SIG-M5 (cell line): ENCODE results near the gene NOL7.

Source experiments
- DNase-seq: peaks from one replicate; lab custom pipeline; 2025; lab: John Stamatoyannopoulos, UW

Gene NOL7

DNA sequence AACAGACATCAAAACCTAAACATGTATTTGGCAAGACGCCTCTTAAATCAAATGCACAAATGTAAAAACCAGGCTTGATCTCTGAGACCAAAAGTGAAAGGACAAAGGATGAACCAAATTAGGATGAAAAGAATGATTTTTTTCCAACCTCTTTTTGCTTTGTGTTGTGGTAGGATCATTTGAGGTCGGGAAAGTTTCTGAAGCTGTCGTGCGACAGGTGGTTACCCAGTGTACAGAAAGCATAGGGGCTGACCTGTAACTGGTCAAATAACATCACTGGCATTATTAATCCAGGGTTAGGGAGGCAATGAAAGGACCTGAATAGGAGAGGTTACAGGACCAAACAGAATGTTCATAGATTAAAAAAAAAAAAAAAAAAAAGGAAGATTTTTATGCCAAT lies 18.1 kb upstream of the NOL7 start:
- no peak for DNase-seq

DNA sequence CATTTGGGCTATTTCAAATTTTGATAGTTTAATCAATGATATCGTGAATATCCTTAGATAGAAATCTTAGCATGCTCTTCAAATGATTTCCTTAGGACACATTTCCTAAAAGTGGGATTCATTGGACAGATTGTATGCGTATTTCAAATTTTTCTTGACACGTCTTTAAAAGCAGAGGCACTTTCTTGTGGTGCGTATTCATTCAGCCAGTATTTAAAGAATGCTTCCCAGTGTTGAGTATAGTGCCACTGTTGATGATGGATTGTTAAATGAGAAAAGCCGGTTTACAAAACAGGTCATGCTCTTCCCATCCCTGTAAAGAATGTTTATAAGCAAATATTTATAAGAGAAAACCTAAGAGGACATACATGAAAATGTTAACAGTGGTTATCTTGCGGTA lies 15.1 kb upstream of the NOL7 start:
- DNase-seq = no peak

DNA sequence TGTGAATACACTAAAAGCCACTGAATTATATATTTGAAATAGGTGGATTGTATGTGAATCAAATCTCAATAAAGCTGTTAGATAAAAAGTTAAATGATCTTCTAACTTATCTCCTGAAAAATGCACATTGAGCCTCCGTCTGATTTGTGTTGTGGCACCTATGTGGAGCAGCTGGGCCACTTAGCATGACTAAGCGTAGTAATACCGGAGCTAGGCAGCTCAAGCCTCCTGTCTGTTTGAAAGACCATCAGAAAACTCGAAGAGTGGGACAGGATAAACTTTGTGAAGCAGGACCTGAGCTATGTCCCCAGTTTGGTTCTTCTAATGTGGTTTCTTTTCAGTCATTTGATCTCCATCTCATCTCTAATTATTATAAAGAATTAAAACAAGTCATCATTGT lies 11.0 kb upstream of the NOL7 start:
- DNase-seq = no peak

DNA sequence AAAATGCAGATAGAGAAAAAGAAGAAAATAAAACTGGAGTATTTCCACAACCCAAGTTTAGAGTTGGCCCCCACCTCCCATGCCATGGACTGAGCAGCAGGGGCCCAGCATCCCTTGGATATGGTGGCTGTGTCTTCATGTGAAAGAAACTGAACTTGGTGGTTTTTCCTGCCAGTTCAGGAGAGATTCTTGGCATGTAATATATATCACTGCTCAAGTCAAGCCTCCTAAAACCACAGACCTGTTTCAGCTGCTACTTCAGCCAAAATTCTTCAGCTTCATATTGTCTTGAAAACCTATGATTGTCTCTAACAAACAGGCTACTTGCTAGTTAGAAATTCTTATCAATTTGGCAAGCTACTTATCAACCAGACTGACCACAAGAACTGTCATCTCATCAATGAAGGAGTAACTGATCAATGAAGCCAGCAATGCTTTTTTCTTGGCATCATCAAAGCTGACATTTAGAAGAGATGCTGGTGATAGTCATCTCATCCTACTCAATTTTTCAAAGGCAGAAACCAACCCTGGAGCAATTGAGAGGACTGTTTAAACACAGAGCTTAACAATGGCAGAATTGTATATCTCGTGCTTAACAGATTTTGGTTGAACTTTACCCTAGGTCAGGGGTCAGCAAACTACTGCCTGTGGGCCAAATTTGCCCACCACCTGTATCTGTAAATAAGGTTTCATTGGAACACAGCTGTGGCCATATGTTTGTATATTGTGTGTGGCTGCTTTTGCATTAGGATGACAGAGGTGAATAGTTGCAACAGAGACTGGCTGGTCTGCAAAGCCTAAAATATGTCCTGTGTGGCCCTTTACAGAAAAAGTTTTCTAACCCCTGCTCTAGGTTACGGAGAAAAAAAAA lies 10.4 kb upstream of the NOL7 start:
- DNase-seq = no peak

DNA sequence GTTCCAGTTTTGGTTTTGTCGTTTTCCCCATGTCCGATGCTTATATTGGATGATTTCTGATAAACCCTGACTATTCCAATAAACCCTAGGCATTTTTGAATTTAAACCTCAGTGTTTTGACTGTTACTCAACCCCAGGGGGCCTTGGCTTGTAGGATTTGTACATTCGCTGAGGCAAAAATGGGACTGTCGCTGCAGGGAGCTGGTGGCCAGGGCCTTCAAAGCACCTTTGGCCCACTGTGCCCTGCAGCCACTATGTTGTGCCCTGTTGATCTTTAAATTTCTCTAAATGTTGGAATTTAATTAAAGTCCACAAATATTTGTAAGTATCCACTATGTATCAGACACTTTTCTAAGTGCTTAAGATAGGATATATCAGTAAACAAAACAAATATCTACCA lies 9.5 kb upstream of the NOL7 start:
- no peak for DNase-seq

DNA sequence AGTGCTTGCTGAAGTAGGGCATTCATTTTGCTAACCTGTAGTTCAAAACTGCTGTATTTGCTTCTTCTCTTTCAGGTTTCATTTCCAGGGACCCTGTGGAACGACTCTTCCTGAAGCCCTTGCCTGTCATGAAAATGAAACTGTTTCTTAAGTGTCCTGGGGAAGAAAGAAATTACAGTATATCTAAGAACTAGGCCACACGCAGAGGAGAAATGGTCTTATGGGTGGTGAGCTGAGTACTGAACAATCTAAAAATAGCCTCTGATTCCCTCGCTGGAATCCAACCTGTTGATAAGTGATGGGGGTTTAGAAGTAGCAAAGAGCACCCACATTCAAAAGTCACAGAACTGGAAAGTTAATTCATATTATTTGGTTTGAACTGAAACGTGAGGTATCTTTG lies 3.4 kb upstream of the NOL7 start:
- DNase-seq = no peak

DNA sequence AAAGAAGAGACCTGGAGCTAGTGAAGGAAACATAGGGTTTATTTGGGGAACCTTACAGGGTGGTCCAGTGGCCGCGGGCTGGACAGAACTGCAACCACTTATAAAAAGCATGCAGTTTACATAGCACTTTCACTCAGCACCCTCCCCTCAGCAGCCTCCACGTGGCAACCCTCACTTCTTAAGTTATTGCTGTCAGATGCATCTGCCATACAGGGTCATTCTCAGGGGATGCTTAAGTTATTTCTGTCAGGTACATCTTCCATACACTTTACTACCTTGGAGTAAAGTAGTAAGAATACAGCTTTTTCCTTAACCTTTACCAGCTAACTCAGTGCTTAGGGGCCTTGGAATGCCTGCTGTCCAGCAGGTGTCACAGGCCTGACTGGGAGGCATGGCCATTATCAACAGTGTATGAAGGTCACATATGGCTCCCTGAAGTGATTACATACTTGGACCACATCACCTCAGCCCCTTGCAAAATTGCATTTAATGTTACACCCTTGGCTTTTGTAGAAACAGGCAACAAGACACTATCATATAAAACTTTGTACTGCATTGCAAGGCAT lies 2.0 kb upstream of the NOL7 start:
- DNase-seq = no peak

DNA sequence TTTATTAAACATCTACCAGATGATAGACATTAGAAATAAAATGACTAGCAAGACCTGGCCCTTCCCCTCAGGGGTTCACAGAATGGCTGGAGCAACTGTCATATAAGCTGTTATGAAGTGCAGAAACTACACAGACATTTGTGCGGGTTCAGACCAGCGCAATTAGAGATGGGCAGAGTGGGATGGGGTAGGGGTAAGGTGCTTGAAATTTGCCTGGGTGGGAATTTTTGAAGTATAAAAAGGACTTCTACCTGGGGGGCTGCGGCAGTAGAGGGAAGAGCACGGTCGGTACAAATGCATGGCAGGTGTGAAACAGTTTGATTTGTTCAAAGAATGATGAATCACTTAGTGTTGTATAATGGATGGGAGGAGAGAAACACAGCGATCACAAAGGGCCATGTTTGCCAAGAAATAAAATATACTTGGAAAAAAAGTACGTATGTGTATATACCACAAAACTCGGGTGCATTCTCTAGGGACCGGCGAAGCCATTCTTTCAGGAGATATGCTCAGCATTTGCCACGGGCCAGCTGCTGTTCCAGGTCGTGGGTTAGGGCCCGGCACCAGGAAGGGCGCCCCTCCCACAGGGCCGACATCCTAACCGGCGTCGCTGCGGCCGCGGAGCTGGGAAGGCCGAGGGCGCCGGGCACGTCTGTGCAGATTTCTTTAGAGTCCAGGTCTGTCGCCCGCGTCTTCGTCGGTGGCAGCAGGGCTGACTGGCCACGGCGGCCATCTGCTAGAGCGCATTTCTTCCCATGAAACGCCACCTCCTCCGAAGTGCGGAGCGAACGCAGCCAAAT lies 809 bp upstream of the NOL7 start:
- no peak for DNase-seq

DNA sequence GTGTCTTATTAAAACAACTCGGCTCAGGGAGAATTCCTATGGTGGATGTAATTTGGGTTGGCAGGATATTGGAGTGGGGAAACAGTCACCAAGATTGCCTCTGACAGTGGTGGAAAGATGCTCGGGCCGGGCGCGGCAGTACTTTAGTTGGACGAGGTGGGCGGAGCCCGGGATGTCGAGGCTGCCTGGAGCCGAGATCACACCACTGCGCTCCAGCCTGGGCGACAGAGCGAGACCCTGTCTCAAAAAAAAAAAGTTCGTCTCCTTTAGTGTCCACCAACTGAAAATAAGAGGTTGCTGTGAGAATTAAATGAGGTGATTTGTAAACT lies 621 bp downstream of the NOL7 start:
- DNase-seq = no peak

DNA sequence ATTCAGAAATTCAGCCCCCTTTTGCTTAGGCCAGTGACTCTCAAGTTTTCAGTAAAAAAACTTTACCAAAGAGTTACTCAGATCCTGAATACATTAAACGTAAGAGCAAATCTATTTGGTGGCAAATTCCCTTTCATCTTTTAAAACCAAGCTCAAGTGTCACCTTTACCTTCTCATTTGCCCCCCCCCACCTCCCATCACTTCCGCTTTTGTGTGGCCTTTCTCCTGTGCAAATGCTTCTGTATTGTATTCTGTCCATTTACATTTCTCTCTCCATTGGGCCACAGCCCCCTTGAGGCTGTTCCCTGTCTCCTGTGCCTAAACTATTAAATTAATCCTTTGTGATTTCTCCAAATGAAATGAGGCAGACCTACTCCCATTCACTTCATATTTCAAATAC lies 1.9 kb downstream of the NOL7 start:
- DNase-seq = no peak

DNA sequence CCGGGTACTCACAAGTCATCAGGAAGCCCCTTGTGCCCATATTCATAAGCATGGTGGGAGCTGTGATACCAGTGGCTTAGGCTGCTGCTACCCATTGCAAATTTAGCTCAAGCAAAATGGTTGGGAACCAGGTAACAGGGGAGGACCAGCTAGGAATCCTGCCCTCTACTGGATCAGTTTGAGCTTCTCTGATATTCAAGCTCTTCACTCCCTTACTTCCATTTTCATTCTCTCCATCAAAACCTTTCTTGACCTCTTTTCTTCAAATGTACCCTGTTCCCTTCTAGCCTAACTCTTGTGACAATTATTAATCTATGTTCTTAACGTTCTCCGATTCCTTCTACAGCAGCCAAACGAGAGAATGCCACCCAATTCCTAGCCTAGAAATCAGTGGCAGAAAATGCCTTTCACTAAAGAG lies 9.7 kb downstream of the NOL7 start:
- no peak for DNase-seq

DNA sequence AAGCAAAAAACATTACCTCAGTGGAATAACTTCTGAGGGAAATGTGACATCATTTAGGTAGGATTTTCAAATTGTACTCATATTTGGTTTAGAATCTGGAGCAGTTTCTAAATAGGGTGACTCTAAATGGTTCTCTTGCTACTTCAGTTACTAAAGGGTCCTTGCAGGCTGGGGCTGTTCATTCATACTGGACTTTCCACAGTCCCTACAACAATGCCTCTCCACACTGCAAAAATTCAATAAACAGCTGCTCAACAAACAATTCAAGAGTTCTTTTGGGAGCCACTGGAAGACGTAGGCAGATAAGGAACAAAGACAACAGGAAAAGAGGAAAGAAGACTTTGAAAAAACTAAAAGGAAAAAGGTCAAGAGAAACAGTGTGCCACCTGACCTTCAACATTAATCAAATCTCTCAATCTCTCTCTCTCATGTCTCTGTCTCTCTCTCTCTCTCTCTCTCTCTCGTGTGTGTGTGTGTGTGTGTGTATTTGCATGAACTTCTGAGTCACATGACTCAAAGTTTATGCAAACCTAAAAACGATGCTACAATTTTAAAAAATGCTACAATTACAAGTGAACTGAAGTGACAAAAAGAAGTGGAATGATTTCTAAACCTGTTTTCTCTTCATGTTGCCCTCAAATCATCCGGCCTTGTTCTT lies 14.5 kb downstream of the NOL7 start:
- no peak for DNase-seq

DNA sequence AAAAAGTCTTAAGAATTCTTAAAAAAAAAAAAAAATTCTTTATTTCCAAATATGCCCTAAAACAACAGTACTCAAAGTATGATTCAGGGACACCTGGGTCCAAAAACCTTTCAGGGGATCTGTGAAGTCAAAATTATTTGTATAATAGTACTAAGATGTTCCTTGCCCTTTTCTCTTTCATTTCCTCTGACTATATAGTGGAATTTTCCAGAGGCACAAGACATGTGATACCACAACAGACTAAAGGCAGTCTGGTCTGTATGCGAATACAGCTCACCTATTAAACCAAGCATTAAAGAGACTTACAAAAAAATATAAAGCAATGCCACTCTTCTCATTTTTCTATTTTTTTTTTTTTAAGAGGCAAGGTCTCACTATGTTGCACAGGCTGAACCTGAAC lies 15.4 kb downstream of the NOL7 start:
- no peak for DNase-seq

DNA sequence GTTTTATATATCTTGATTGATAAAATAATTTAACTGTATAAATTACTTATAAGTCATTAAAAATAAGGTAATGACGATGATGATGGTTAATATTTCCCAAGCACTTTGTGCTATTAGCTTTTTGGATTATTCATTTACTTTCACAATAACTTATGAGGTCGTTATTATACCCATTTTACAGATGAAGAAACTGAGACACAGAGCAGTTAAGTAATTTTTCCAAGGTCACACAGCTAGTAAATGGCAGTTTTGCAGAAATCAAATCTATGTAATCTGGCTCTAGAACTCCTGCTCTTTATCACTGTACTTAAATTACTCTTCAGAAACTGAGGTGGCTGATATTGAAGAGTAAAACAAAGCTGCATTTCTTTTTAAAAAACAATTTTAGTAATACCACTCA lies 18.2 kb downstream of the NOL7 start:
- no peak for DNase-seq

DNA sequence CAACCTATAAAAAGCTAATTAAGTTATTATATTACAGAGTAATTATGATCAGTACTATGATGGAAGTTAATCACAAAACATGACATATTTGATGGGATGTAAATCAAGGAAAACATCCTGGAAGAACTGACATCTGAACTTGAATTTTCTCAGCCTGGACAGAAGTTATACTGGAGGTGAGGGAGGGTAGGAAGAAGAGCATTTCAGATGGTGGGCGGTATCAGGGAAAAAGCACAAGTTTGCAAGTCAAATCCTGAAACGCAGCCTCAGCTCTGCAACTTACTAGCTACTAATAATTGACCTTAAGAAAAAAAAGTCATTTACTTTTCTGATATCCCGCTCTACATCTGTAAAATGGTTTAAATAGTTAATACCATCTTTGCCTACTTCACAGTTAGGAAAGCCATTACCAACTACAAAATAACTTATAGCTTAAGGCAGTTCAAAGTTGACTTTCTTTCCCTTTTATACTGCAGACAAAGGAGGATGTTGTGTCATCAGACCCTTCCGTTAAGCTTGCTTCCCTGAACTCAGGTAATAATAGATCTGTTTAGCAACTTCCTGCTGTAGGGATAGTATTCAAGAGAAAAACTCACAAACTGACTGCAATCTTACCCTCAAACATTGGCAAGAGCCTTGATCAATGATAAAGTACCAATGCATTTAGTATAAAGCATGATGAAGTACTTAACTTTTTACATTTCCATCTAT lies 21.0 kb downstream of the NOL7 start:
- no peak for DNase-seq

DNA sequence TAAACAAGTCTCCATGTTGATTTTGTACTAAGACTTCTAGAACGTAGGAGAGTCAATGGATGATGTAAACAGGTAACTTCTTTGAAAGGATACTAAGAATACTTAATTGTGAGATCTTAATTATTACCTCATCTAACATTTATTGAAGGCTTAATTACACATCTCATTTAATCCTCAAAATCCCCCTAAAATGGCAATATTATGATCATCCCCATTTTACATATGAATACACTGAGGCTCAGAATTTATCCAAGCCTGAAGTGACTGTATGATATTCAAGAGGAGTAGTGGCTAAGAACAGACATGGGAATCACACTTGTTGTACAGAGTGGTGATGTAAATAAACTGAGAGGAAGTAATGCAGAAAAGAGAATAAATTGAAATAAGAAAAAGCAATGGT lies 22.9 kb downstream of the NOL7 start:
- DNase-seq = no peak

DNA sequence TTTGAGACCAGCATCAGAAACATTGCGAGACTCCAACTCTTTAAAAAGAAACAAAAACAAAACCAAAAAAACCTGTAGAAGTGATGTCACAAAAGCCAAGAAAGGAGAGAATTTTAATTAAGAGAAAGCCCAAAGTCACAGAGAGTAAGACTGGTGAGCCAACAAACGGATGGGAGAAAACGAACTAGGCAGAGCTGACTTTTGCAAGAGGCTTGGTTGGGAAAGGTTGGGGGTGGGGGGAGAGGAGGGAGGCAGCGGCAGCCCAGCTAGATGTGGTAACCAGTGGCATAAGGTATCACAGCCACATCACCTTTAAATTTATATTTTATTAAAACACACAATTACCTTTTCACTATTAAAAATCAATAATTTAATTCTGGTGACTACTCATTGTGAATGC lies 23.5 kb downstream of the NOL7 start:
- DNase-seq = no peak

DNA sequence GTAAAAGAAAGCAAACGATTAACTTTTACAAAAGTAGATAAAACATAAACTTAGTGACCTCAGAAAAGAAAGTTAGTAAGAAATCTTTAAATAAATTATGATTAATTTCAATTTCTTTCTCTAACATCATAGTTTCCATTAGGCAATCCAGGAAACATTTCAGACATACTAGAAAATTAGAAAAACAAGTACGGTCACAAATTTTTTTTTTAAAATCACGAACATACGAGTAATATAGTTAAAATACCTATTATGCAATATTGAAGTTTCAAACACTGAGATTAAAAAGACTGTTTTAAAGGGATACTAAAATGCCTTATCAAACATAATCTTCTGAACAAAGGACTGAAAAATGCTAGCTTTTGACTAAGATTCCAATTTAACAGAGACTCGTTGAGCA lies 26.2 kb downstream of the NOL7 start:
- DNase-seq = no peak

DNA sequence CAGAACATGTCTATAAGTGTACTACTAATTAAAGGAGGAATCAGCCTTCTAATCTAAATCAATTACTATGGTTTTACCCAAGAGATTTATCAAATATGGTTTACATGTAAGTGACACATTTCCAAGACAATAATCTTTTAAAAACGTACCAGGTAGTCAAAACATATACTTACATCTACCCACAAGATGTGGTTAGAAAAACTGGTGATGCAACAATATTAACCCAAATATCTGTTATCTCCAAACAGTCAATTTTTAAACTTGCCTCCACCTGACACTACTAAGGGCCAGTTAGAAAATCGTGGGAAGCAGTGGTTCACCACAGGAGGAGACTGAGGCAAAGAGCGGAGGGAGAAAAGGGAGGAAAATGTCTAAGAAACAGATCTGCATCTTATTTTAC lies 28.0 kb downstream of the NOL7 start:
- no peak for DNase-seq

DNA sequence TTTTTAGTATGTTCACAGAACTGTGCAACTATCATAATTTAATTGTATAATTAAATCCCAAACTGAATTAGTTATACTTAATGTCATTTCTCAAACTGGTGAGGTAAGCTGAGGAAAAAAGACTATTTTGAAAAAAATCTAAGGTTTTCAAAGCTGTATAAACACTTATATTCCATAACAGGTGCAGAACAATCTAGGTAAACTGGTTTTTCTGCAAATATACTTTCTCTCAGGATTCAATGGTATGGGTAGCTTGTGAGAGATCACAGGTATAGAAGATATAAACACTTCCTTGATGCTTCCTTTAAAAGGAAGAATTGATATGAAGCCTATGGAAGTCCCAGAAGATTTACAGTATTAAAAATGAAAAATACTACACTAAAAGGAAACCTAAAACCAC lies 33.7 kb downstream of the NOL7 start:
- DNase-seq = no peak

DNA sequence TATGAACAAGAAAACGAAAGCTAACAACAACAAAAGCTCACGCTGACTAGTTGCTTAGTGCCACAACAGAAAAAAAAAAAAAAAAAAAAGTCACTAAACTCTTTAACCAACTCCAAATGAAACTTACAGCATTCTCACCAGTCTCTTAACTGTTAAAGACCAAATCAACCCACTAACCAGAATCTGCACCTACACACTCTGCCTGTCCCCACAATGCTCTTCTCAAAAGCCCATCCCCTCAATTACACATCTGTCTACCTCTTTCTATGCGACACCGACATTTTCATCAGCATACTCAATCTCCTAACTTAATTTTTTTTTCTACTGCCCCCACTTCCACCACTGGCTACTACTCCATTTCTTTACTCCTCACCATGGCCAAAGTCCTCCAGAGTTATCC lies 34.3 kb downstream of the NOL7 start:
- DNase-seq = no peak

DNA sequence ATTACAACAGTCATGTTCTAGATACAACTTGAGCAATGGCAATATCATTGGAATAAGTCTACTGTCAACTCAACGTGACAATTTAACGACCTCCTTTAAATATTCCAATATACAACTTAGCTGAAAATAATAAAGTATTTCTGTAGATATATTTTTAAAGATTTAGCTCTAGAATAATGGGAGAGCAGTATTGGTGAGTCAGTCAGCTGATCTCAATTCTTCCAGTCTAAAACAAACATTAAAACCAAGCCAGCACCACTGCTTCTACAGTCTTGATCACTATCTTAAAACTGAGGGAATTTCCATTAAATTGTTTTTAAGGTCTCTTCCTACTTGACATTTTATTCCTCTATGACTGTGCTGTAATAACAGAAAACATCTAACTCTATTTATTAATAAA lies 38.2 kb downstream of the NOL7 start:
- no peak for DNase-seq
